ENCODE results near the gene WWOX. TPM values are rescaled to one million over a fixed set of nuclear protein-coding genes. Genes with fewer than 3 reads are reported as not detected.

WWOX gene
- total RNA-seq, 2 donors from 2014 or later, result 30.0 to 35.4 TPM

- Mint-ChIP-seq H3K27ac (no peak overlapping the region), H3K9me3 (no peaks in the 10 kb centered on the region), H3K4me1 (peaks cover 26% of the 10 kb centered on the region), H3K36me3 (ENCODE audit: low read depth) (no peaks in the 10 kb centered on the region), H3K4me3 (no peak overlapping the region), H3K27me3 (ENCODE audit: insufficient read depth) (peaks cover 21% of the 10 kb centered on the region)
- H3K4me1 ChIP-seq (ENCODE audit: control insufficient read depth, insufficient read depth, low read length), result no peaks in the 10 kb centered on the region
- peaks cover 42% of the 10 kb centered on the region for H3K27me3 ChIP-seq (ENCODE audit: control insufficient read depth, insufficient read depth, low read length, poor library complexity, severe bottlenecking)
- no peaks in the 10 kb centered on the region for H3K36me3 ChIP-seq (ENCODE audit: control insufficient read depth, insufficient read depth, low read length)
- no peak overlapping the region for H3K9ac ChIP-seq (ENCODE audit: extremely low read depth, low read length, poor library complexity, severe bottlenecking)
- H3K27ac ChIP-seq (ENCODE audit: low read depth, low read length), result no peak overlapping the region
- no peaks in the 10 kb centered on the region for H3K9me3 ChIP-seq (ENCODE audit: control insufficient read depth, low read length)
- DNase-seq, result no peak
- 95% methylated on average over 8 to 12 of the region's 12 CpGs for WGBS, 2 experiments (ENCODE audit: insufficient coverage in 1 of 2, insufficient read length in 1 of 2)
- no peak overlapping the region for H3K4me3 ChIP-seq (ENCODE audit: low read length)
- TF ChIP-seq CTCF (conservative IDR thresholded peaks at IDR 0.05), result no peak
Observed at GRCh38 chr16:79076047-79076767, 976.8 kb downstream of the WWOX start.

GRCh38 chr16:79077346-79077745, 977.9 kb downstream of the WWOX start:
- H3K9ac ChIP-seq (ENCODE audit: extremely low read depth, low read length, poor library complexity, severe bottlenecking), result no peak overlapping the region
- no peaks in the 10 kb centered on the region for H3K36me3 Mint-ChIP-seq (ENCODE audit: low read depth)
- no peak overlapping the region for H3K4me3 ChIP-seq (ENCODE audit: low read length)

GRCh38 chr16:79079656-79080420, 980.4 kb downstream of the WWOX start:
- no peak for DNase-seq
- peaks cover 11% of the 10 kb centered on the region for H3K27me3 Mint-ChIP-seq (ENCODE audit: insufficient read depth)
- no peaks in the 10 kb centered on the region for H3K4me1 ChIP-seq (ENCODE audit: control insufficient read depth, insufficient read depth, low read length)
- H3K4me1 Mint-ChIP-seq, result peaks cover 15% of the 10 kb centered on the region
- no peak overlapping the region for H3K9ac ChIP-seq (ENCODE audit: extremely low read depth, low read length, poor library complexity, severe bottlenecking)
- H3K27ac Mint-ChIP-seq, result no peak overlapping the region
- no peaks in the 10 kb centered on the region for H3K36me3 ChIP-seq (ENCODE audit: control insufficient read depth, insufficient read depth, low read length)
- no peaks in the 10 kb centered on the region for H3K36me3 Mint-ChIP-seq (ENCODE audit: low read depth)
- H3K27ac ChIP-seq (ENCODE audit: low read depth, low read length), result no peak overlapping the region
- 89 to 95% methylated on average over 9 to 10 of the region's 10 CpGs for WGBS, 2 experiments (ENCODE audit: insufficient coverage in 1 of 2, insufficient read length in 1 of 2)
- H3K27me3 ChIP-seq (ENCODE audit: control insufficient read depth, insufficient read depth, low read length, poor library complexity, severe bottlenecking), result peaks cover 25% of the 10 kb centered on the region
- H3K4me3 Mint-ChIP-seq, result no peak overlapping the region
- no peaks in the 10 kb centered on the region for H3K9me3 ChIP-seq (ENCODE audit: control insufficient read depth, low read length)
- no peaks in the 10 kb centered on the region for H3K9me3 Mint-ChIP-seq
- no peak overlapping the region for H3K4me3 ChIP-seq (ENCODE audit: low read length)
- no peak for TF ChIP-seq CTCF (conservative IDR thresholded peaks at IDR 0.05)

More at GRCh38 chr16:79077346-79077745, 977.9 kb downstream of the WWOX start:
- Histone ChIP-seq H3K27ac (ENCODE audit: low read depth, low read length) (no peak overlapping the region), H3K4me1 (ENCODE audit: control insufficient read depth, insufficient read depth, low read length) (no peaks in the 10 kb centered on the region), H3K36me3 (ENCODE audit: control insufficient read depth, insufficient read depth, low read length) (no peaks in the 10 kb centered on the region), H3K27me3 (ENCODE audit: control insufficient read depth, insufficient read depth, low read length, poor library complexity, severe bottlenecking) (peaks cover 30% of the 10 kb centered on the region), H3K9me3 (ENCODE audit: control insufficient read depth, low read length) (no peaks in the 10 kb centered on the region)
- no peak for TF ChIP-seq CTCF (conservative IDR thresholded peaks at IDR 0.05)
- Mint-ChIP-seq H3K4me1 (peaks cover 26% of the 10 kb centered on the region), H3K27me3 (ENCODE audit: insufficient read depth) (peaks cover 15% of the 10 kb centered on the region), H3K27ac (no peak overlapping the region), H3K4me3 (no peak overlapping the region), H3K9me3 (no peaks in the 10 kb centered on the region)
- 93% methylated on average over 5 of the region's 5 CpGs; no CpG with 5 or more reads in 1 of the 2 experiments for WGBS, 2 experiments (ENCODE audit: insufficient coverage in 1 of 2, insufficient read length in 1 of 2)
- no peak for DNase-seq

Measured in endodermal cell (in vitro differentiated cells).